ENCODE data around the gene MRPL10.

Gene MRPL10

DNA sequence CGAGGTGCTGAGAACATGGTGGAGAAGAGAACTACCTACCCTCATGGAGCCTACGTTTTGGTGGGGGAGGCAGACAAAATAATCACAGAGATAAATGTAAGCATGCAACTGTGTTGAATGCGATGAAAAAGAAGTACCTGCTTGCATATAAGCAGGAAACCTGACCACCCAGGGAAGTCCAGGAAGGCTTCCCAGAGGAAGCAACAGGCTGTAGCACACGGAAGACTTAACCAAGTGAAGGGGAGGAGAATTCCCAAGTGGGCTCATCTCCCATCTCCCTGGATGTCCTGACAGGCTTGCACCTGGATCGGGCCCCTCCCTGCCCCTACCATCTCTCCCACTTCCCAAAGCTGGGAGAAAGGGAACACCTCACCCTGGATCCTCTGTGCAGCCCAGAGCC, 7.7 kb upstream of the MRPL10 start:
- DNase-seq (ENCODE audit: low spot score), result no peak

GRCh38 chr17:47838636-47839035, 7.3 kb upstream of the MRPL10 start:
- no peak for DNase-seq (ENCODE audit: low spot score)

GRCh38 chr17:47837401-47838039, 6.2 kb upstream of the MRPL10 start:
- DNase-seq (ENCODE audit: low spot score), result no peak

- no peak for DNase-seq (ENCODE audit: low spot score)
Observed at GRCh38 chr17:47836601-47837000, 5.3 kb upstream of the MRPL10 start.

- no peak for DNase-seq (ENCODE audit: low spot score)
Observed at GRCh38 chr17:47834756-47835155, 3.4 kb upstream of the MRPL10 start.

- no peak for DNase-seq (ENCODE audit: low spot score)
Observed at GRCh38 chr17:47831934-47832327, 590 bp upstream of the MRPL10 start.

DNA sequence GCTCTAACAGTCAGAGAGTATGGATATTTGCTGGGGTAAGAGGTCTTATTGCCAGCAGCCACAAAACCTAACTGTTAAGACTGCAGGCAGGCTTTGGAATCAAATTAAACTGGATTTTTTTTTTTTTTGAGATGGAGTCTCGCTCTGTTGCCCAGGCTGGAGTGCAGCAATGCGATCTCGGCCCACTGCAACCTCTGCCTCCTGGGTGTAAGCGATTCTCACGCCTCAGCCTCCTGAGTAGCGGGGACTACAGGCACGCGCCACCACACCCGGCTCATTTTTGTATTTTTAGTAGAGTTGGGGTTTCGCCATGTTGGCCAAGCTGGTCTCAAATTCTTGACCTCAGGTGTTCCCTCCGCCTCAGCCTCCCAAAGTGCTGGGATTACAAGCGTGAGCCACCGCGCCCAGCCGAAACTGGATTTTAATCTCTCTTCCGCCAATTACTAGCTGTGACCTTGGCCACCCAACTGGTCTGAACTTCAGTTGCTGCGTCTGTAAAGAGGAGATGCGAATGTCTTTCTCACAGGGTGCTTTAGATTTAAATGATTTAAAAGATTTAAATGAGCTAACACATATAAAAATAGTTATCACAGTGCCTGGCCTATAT, 842 bp downstream of the MRPL10 start:
- DNase-seq (ENCODE audit: low spot score), result no peak

- DNase-seq (ENCODE audit: low spot score), result no peak
Observed at GRCh38 chr17:47829870-47830269, 1.5 kb downstream of the MRPL10 start.

- DNase-seq (ENCODE audit: low spot score), result no peak
Observed at GRCh38 chr17:47823519-47823918, 7.8 kb downstream of the MRPL10 start.

GRCh38 chr17:47822785-47823184, 8.6 kb downstream of the MRPL10 start:
- DNase-seq (ENCODE audit: low spot score), result no peak

DNA sequence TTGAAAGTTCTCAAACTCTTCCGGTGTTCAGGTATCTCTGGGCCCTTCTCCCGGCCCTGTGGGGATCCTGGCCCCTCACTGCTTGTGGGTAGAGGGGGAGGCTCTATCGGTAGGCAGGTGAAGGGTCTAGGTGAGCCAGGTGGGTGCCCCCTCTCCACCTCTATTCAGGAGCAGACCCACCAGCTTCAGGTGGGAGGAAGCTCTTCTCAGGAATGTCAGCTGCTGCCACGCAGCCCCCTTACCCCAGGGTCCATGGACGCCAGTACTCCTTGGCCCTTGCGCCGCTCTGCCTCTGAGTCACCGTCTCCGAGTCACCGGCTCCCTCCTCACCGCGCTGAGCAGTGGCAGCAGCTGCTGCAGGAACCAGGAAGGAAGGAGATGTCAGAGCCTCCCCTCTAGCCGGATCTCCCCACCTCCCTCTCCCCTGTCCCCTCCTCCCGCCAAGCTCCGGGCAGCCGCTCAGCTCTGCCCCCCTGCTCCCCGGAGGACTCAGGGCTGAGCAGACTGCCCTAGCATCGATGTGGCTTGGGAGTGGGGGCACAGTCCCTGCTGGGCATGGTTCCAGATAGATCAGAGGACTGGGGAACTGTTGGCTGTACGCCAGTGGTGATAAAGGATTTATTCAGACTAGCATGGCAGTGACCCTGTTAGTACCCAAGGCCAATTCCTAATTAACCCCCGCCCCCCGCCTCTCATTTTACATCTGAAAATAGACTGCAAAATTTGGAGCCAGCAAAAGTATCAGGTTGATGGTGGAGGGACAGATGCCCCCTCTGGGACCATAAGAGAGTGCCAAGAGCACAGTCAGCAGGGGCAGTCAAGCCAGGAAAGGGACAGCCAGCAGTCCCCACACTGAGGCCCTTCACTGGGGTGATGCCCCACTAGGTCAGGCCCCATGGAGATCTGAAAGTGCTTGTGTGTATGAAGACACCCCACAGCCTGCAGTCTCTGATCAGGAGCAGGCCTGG, 9.6 kb downstream of the MRPL10 start, which contains the start of gene OSBPL7:
OSBPL7 (minus strand) TSS at position 371 of the 968 bp plus-strand sequence. CDS start 1,516 bp downstream, outside the sequence.
- no peak for DNase-seq (ENCODE audit: low spot score)

- no peak for DNase-seq (ENCODE audit: low spot score)
Observed at GRCh38 chr17:47821031-47821423, 10.3 kb downstream of the MRPL10 start.

DNA sequence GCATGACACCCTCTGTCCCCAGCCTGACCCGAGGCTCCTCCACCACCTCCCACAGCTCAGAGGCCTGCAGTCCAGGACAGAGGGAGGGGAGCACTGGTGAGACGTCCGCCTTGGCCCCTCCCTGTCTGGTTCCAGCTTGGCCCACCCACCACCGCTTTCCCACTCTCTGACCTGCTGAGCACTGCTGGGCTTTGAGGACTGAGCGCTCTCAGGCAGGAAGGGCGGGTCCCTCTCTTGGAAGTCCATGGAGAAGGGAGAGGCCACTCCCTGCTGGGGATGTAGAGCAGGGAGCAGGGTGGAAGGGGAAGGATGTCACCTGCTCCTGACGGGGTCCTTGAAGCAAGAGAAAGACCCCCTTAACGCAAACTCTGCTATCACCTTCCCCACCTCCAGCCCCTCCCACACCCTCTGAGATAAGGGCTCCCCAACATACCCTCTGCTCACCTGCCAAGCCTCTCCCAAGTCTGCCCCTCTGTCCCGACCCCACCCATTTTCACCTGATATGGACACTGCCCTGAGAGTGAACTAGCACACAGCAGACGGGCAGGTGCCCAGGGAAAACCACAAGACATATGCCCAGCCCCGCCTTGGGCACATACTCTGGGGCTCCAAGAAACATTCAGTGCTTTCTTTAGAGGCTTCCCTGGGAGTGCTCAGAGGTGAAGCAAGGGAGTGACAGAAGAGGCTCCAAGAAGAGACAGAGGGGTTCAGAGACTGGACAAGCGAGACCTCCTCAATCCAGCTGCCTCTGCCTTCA, 11.1 kb downstream of the MRPL10 start:
- DNase-seq (ENCODE audit: low spot score), result no peak

DNA sequence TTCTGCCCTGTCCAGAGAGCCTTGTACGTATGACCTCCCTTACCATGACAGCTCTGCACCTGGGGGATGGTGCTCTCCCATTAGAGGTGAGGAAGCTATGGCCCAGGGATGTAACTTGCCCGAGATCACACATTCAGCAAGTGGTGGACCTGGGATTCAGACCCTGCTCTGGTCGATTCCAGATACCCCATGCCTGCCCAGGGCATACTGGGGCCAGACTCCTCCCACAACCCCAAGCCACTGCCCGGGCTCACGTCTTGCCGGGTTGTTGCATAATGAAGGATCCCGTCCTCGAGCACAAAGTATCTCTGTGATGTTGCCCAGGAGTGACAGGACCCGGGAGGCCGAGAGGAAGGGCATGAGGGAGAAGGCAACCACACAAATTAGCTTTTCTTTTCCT, 11.9 kb downstream of the MRPL10 start:
- no peak for DNase-seq (ENCODE audit: low spot score)

DNA sequence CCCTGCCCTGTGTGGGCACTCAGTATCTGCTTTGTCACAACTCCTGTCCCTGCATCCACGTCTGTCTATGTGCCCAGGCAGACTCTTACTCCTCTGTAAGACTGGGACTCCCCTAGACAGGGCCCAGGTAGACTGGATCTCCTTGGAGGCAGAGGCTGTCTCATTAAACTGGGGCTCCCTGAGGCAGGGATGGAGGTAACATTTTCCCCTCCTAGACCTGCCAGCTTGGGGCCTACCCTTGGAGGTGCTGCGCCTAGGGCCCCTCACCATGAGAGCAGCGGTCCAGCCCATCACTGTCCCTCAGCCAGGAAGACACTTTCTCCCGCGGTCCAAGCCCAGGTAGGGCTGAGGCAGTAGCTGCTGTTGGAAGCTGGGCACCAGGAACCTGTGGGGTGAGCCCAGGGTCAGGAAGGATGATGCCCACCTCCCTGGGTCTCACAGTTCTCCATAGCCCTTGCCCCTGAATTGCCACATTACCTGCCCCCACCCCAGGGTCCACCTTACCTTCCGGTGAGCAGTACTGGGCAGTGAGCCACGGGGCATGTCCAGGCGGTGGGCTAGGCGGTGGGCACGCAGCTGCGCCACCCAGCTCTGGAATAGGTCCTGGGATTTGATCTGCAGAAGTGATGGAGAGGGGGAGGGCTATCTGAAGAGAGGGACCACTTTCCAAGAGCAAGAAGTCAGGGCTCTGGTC, 13.2 kb downstream of the MRPL10 start:
- no peak for DNase-seq (ENCODE audit: low spot score)

GRCh38 chr17:47816947-47817346, 14.4 kb downstream of the MRPL10 start:
- no peak for DNase-seq (ENCODE audit: low spot score)

DNA sequence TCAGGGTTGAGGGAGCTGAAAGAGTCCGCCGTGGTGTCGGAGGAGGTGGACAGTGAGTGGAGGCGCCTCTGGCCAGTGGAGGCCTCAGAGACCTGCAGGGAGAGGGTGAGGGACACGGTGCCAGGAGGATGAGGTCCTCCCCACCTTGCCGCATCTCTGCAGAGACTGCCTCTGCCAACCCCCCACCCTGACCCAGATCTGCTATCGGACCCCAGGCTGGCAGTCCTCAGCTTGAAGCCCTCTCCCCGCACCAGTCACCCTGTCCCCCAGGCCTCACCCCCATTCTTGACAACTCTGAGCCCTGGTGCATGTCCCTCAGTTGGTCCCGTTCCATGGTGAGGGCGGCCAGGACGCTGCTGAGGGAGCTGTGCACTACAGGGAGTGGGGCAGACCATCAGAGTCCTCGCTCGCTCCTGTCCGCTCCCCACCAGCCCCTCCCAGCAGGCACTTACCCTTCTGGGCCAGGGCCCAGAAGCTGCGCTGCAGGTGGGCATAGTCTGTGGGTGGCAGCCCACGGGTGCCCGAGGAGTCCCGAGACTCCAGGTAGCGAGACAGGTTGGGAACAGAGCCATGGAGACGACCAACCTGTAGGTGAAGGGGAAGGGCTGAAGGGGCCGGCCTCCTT, 15.1 kb downstream of the MRPL10 start:
- no peak for DNase-seq (ENCODE audit: low spot score)

DNA sequence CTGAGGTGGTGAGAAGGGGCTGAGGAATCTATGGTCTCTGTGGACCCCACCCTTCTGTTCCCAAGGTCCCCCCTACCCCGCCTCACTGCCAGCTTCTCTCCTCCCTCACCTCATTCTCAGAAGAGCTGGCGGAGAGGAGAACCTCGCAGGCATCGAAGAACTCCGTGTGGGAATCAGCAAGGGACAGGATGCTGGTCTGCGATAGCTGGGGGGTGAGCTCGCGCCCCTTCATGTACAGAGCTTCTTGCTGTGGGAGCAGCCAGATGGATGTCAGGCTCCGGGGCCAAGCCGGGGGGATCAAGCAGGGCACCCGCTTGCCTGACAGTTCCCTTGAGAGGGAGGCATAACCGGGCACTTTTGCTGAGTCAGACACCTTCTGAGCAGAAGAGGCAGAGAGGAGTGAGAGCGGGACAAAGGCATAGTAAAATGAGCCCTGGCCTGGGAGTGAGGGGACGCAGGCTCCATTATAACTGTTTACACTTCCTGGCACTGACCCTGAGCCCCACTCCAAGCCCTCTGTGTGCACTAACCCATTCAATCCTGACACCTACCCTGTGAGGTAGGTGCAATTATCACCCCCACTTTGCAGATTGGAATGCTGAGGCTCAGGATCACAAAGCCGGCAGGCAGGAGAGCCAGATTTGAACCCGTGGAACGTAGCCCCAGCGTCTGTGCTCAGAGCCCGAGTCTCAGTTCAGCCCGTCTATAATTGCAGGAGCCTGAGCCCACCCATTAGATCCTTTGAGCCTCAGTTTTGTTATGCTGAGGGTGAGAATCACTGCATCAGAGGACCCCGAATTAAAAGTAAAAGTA, 16.0 kb downstream of the MRPL10 start:
- no peak for DNase-seq (ENCODE audit: low spot score)

- DNase-seq (ENCODE audit: low spot score), result no peak
Observed at GRCh38 chr17:47813512-47814031, 17.8 kb downstream of the MRPL10 start.

GRCh38 chr17:47813077-47813476, 18.3 kb downstream of the MRPL10 start:
- DNase-seq (ENCODE audit: low spot score), result no peak

Measured in hematopoietic multipotent progenitor cell treated with erythropoietin and hydrocortisone succinate and interleukin-3 and kit ligand, for 15 days (in vitro differentiated cells).